ENCODE results near the gene COIL. TPM values are rescaled to one million over a fixed set of nuclear protein-coding genes. Genes with fewer than 3 reads are reported as not detected.

COIL gene
- total and polyA plus RNA-seq, 9 of the 15 experiments (the other 6 are each of a cell fraction or from before 2014, with no cell fraction given) = 23.9 to 41.3 (median 28.7) TPM

GRCh38 chr17:57010487-57010886 lies 49.6 kb upstream of the COIL start:
- FAIRE-seq (no peak), DNase-seq (ENCODE audit: extremely low read depth in 1 of 4, low spot score in 3 of 4) (no peak), ATAC-seq (no peak)
- H3K36me3 ChIP-seq (ENCODE audit: control insufficient read depth, insufficient read depth, low read length) = no peaks in the 10 kb centered on the region
- in situ Hi-C loops (cut with MboI) (no loop called here), intact Hi-C loops (cut with micrococcal nuclease) (loop anchor here (5.0 kb wide), 2 partner anchors 42 to 48 kb away; partner anchors contain the start of gene COIL)
- H3K27ac ChIP-seq (ENCODE audit: extremely low read depth, low read depth, low read length) = no peak overlapping the region
- H3K4me3 ChIP-seq = no peak overlapping the region
- peaks cover 2 to 4% of the 10 kb centered on the region in 2 experiments; a peak in 2 of 5 replicates for H3K27me3 ChIP-seq (ENCODE audit: control insufficient read depth in 2 of 2, insufficient read depth in 2 of 2, low read length in 2 of 2)
- H4K20me1 ChIP-seq (replicated peaks; ENCODE audit: control insufficient read depth, insufficient read depth, low read length) = no peaks in the 10 kb centered on the region
- no peak overlapping the region for H3K9ac ChIP-seq (ENCODE audit: insufficient read depth in 1 of 2, low read depth in 2 of 2, low read length in 2 of 2)
- no peak overlapping the region for H3K4me2 ChIP-seq (ENCODE audit: insufficient read depth, low read length)
- ChIA-PET CTCF (ENCODE audit: low intra/inter-chr PET ratio) (no interaction called here), POLR2A (interaction anchor here (0.6 to 0.9 kb wide), 3 partner anchors 84 to 943 kb away, joined by 3 to 4 read pairs (median 4); no protein-coding TSS in a partner anchor)
- H3K4me1 ChIP-seq (replicated peaks in 1 of 2; ENCODE audit: control insufficient read depth in 2 of 2, insufficient read depth in 2 of 2, low read length in 2 of 2) = peaks cover 0 to 8% of the 10 kb centered on the region in 2 experiments; a peak in 2 of 5 replicates
- H2AFZ ChIP-seq (ENCODE audit: low read depth, low read length) = no peak overlapping the region
- H3K9me3 ChIP-seq (replicated peaks; ENCODE audit: control insufficient read depth, insufficient read depth, low read depth, low read length) = no peaks in the 10 kb centered on the region
- no TSS peak for BruUV-seq (replicated peaks)
- WGBS (ENCODE audit: insufficient coverage, low coverage, missing lambda C conversion rate) = 12% methylated on average over 3 of the region's 3 CpGs
- no peaks in the 10 kb centered on the region for H3K9me1 ChIP-seq (ENCODE audit: control insufficient read depth, insufficient read depth, low read length)
- H3K79me2 ChIP-seq (ENCODE audit: control insufficient read depth, insufficient read depth, low read length) = no peaks in the 10 kb centered on the region
- TF ChIP-seq ERF (CRISPR knock-in tag; IDR thresholded peaks at IDR 0.05) (no peak), IRF2 (CRISPR knock-in tag; IDR thresholded peaks at IDR 0.05) (no peak), SMAD3 (CRISPR knock-in tag; conservative IDR thresholded peaks at IDR 0.05) (no peak), ZKSCAN8 (CRISPR knock-in tag; IDR thresholded peaks at IDR 0.05) (no peak), HDAC3 (IDR thresholded peaks at IDR 0.05; ENCODE audit: borderline replicate concordance, partially characterized antibody) (no peak), GATAD2B (IDR thresholded peaks at IDR 0.05; ENCODE audit: borderline replicate concordance) (no peak), ZNF12 (CRISPR knock-in tag; IDR thresholded peaks at IDR 0.05) (no peak), NFIC (IDR thresholded peaks at IDR 0.05) (no peak), LEF1 (IDR thresholded peaks at IDR 0.05) (no peak), SMC3 (conservative IDR thresholded peaks at IDR 0.05; ENCODE audit: insufficient read depth, low read depth, low read length) (no peak), XRCC4 (IDR thresholded peaks at IDR 0.05; ENCODE audit: extremely low read depth, insufficient read depth, insufficient read length) (no peak)
- TF ChIP-seq, protein P1, sequence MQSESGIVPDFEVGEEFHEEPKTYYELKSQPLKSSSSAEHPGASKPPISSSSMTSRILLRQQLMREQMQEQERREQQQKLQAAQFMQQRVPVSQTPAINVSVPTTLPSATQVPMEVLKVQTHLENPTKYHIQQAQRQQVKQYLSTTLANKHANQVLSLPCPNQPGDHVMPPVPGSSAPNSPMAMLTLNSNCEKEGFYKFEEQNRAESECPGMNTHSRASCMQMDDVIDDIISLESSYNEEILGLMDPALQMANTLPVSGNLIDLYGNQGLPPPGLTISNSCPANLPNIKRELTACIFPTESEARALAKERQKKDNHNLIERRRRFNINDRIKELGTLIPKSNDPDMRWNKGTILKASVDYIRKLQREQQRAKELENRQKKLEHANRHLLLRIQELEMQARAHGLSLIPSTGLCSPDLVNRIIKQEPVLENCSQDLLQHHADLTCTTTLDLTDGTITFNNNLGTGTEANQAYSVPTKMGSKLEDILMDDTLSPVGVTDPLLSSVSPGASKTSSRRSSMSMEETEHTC (IDR thresholded peaks at IDR 0.05) = no peak
